ENCODE data around the gene EHBP1L1. TPM values are rescaled to one million over a fixed set of nuclear protein-coding genes. Genes with fewer than 3 reads are reported as not detected.
A peak's percentile ranks its signal among the peaks of the same experiment; 100 is the strongest.

Gene EHBP1L1
- total RNA-seq, 2 experiments from 2014 or later, result 59.7 to 71.6 TPM

DNA sequence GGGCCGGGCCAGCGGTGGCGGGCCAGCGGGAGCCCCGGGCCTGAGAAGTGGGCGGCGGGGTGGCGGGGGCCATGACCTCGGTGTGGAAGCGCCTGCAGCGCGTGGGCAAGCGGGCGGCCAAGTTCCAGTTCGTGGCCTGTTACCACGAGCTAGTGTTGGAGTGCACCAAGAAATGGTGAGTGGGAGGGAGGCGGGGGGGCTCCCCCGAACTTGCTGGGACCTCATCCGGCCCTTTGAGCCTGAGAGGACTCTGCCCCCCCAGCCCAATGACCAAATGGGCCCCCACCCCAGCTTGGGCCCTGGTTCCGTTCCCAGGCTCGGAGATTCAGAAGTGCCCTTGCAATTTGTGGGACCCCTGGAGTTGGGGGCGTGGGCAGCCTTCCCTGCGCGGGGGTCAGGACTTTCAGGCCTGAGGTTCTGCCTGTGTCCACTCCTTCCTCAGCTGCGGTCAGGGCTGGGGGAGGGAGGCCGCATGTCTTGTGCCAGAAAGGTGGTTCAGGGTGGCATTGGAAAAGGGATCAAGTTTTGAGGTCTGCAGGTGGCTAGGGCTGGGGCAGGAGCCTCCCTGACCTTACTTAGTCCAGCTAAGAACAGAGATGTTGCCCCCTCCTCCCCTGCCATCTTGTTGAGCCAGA, 496 bp downstream of the EHBP1L1 start:
- Histone ChIP-seq H3K27ac (ENCODE audit: low read depth, low read length, poor library complexity, severe bottlenecking) (peak overlapping the region; percentile 54), H3K4me1 (ENCODE audit: insufficient read depth, low read length, poor library complexity, severe bottlenecking) (peaks cover 51% of the 10 kb centered on the region), H3K9me2 (ENCODE audit: insufficient read depth, low read length) (no peaks in the 10 kb centered on the region), H3K4me2 (ENCODE audit: low read length) (peak overlapping the region; percentile 94), H2AFZ (ENCODE audit: low read length) (no peak overlapping the region), H3K4me3 (ENCODE audit: low read depth, low read length, poor library complexity, severe bottlenecking) (peak overlapping the region; percentile 94), H3K79me2 (ENCODE audit: insufficient read depth, low read depth, low read length) (peaks cover 18% of the 10 kb centered on the region; the same call in 1 of the 2 replicates), H3K9me3 (ENCODE audit: low read length) (no peaks in the 10 kb centered on the region), H3K36me3 (ENCODE audit: insufficient read depth, low read length) (peaks cover 24% of the 10 kb centered on the region), H4K20me1 (ENCODE audit: insufficient read depth, low read length) (peaks cover 2% of the 10 kb centered on the region; the same call in 1 of the 2 replicates)
- intact Hi-C loops (cut with micrococcal nuclease; ENCODE audit: unreplicated experiment), result loop anchor here (10.0 kb wide), 1 partner anchor 722 kb away; no protein-coding TSS in a partner anchor
- no peak for TF ChIP-seq EZH2phosphoT487 (IDR thresholded peaks at IDR 0.05; ENCODE audit: borderline replicate concordance, low read depth, low read length)
- TF ChIP-seq, protein P1, sequence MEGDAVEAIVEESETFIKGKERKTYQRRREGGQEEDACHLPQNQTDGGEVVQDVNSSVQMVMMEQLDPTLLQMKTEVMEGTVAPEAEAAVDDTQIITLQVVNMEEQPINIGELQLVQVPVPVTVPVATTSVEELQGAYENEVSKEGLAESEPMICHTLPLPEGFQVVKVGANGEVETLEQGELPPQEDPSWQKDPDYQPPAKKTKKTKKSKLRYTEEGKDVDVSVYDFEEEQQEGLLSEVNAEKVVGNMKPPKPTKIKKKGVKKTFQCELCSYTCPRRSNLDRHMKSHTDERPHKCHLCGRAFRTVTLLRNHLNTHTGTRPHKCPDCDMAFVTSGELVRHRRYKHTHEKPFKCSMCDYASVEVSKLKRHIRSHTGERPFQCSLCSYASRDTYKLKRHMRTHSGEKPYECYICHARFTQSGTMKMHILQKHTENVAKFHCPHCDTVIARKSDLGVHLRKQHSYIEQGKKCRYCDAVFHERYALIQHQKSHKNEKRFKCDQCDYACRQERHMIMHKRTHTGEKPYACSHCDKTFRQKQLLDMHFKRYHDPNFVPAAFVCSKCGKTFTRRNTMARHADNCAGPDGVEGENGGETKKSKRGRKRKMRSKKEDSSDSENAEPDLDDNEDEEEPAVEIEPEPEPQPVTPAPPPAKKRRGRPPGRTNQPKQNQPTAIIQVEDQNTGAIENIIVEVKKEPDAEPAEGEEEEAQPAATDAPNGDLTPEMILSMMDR (conservative IDR thresholded peaks at IDR 0.05; ENCODE audit: low read length), result no peak
- DNase-seq (ENCODE audit: low spot score), result no peak
- no TSS peak for BruUV-seq (replicated peaks)
- ChIA-PET CTCF (ENCODE audit: unreplicated experiment) (interaction anchor here (0.6 to 2.1 kb wide), 4 partner anchors 11 to 263 kb away, joined by 3 to 11 read pairs (median 3); no protein-coding TSS in a partner anchor), POLR2A (interaction anchor here (0.7 to 2.7 kb wide), 3 partner anchors 11 to 39 kb away, joined by 3 to 17 read pairs (median 4); partner anchors contain the start of gene PCNX3)

DNA sequence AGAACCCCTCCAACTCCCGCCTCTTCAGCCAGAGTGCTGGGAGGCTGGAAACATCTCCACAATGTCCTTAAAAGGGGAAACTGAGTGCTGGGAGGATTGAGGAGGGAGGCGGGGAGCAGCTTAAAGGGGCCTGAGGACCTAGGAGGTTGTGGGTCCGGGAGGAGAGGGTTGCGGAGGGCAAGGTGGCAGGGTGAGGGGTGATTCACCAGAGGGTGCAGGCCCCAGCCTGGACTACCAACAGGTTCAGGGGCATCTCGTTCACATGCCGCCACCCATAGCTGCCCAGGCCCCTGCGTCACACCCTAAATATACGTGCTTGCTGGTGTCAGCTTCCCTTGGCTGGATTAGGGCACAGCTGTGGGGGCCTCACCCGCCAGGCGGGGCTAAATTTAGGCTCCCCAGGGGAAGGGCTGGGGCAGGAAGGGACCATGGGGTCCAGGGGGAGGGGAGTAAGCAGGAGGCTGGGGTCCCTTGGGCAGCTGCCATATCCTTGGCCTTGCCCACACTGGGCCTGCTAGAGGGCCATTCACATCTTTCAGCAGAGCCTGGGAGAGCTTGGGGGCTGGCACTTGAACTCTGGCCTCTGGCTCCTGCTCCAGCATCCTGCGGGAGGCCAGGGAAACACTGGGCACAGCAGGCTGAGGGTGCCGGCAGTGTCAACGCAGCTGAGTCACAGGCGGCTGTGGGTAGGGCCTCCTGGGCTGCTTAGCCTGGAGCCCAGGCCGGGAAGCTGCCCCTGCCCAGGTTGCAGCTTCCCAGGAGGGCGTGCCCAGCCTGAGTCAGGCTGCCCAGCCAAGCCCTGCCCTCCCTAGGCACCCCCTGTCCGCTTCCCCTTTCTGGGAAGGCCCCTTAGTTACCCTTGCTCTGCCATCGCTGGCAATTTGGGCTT, 1.3 kb downstream of the EHBP1L1 start:
- Histone ChIP-seq H3K9me2 (ENCODE audit: insufficient read depth, low read length) (no peaks in the 10 kb centered on the region), H3K4me3 (ENCODE audit: low read depth, low read length, poor library complexity, severe bottlenecking) (peak overlapping the region; percentile 94), H3K4me2 (ENCODE audit: low read length) (peak overlapping the region; percentile 94), H3K9me3 (ENCODE audit: low read length) (no peaks in the 10 kb centered on the region), H4K20me1 (ENCODE audit: insufficient read depth, low read length) (no peaks in the 10 kb centered on the region), H3K27ac (ENCODE audit: low read depth, low read length, poor library complexity, severe bottlenecking) (peak overlapping the region; percentile 54), H3K79me2 (ENCODE audit: insufficient read depth, low read depth, low read length) (peaks cover 11% of the 10 kb centered on the region; the same call in 1 of the 2 replicates), H3K4me1 (ENCODE audit: insufficient read depth, low read length, poor library complexity, severe bottlenecking) (peaks cover 44% of the 10 kb centered on the region), H3K36me3 (ENCODE audit: insufficient read depth, low read length) (peaks cover 29% of the 10 kb centered on the region), H2AFZ (ENCODE audit: low read length) (no peak overlapping the region)
- no peak for TF ChIP-seq EZH2phosphoT487 (IDR thresholded peaks at IDR 0.05; ENCODE audit: borderline replicate concordance, low read depth, low read length)
- TF ChIP-seq, protein P1 (conservative IDR thresholded peaks at IDR 0.05; ENCODE audit: low read length), result no peak
- DNase-seq (ENCODE audit: low spot score), result peak; percentile 64
- intact Hi-C loops (cut with micrococcal nuclease; ENCODE audit: unreplicated experiment), result loop anchor here (10.0 kb wide), 1 partner anchor 722 kb away; no protein-coding TSS in a partner anchor
- no TSS peak for BruUV-seq (replicated peaks)
- ChIA-PET CTCF (ENCODE audit: unreplicated experiment) (interaction anchor here (0.6 to 2.1 kb wide), 4 partner anchors 11 to 264 kb away, joined by 3 to 11 read pairs (median 4); no protein-coding TSS in a partner anchor), POLR2A (interaction anchor here (0.7 to 2.7 kb wide), 5 partner anchors 11 to 244 kb away, joined by 3 to 17 read pairs (median 4); partner anchors contain the start of genes DPF2 and PCNX3)

All from OCI-LY7 (cell line).